ENCODE measurements around the gene HSP90B1.

Gene HSP90B1

DNA sequence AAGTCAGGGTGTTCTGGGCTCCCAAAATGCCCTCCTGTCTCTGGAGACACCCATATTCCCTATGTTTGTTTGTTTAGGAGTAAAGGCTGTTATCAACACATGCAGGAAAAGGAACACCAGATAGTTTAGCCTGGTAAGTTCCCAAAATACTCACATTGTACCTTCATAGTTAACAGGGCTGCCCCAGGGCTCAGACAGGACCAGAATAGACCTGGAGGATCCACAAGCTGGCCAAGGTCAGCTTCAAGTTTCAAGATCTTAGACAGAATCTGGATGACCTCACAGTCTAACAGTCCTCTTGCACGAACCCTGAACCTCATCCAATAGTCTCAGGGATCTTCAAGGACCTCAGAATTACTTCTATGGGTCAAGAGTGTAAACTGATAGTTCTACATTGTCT, 18.1 kb upstream of the HSP90B1 start:
- Histone ChIP-seq H3K9me3 (ENCODE audit: control insufficient read depth, insufficient read depth, low read length) (no peaks in the 10 kb centered on the region), H3K9ac (ENCODE audit: low read depth, low read length) (no peak overlapping the region), H3K4me1 (ENCODE audit: insufficient read depth, low read length) (no peaks in the 10 kb centered on the region), H3K36me3 (ENCODE audit: insufficient read depth, low read length) (no peaks in the 10 kb centered on the region)

DNA sequence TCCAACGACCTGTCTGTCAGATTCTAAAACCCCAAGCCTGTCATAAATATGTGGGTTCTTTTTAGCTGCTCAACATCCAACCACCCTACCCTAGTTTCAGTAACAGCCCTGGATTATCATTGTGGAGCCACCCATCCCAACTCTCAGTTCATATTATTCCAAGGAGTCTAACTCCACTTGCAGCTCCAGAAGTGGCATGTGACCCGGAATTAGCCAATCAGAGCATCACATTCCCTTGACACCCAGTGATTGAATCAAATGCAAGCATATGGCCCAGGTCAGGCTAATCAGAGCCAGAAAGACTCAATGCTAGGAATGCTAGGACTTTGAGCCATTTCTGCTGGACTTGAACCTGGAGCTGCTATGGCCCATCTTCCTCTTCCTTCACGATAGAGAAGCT, 17.1 kb upstream of the HSP90B1 start:
- Histone ChIP-seq H3K36me3 (ENCODE audit: insufficient read depth, low read length) (no peaks in the 10 kb centered on the region), H3K9ac (ENCODE audit: low read depth, low read length) (no peak overlapping the region), H3K9me3 (ENCODE audit: control insufficient read depth, insufficient read depth, low read length) (no peaks in the 10 kb centered on the region), H3K4me1 (ENCODE audit: insufficient read depth, low read length) (no peaks in the 10 kb centered on the region)

DNA sequence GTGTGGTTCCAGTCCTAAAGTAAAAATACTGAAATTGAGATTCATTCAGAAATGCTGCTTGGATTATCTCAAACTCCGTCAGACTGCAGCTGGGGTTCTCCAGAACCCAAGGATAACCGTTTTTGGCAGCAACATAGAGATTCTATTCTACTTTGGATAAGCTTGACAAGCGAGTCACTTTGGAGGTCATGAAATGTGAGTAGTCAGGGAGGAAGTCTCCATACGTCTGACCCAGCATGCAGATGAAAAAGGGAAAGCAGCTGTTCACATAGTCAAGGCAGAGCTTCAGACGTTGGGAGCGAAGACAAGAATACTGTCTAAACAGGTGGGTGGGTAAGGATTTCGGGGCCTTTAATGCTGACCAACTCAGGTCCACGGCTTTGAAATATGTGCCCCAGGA, 14.9 kb upstream of the HSP90B1 start:
- Histone ChIP-seq H3K9ac (ENCODE audit: low read depth, low read length) (no peak overlapping the region), H3K4me1 (ENCODE audit: insufficient read depth, low read length) (no peaks in the 10 kb centered on the region), H3K9me3 (ENCODE audit: control insufficient read depth, insufficient read depth, low read length) (no peaks in the 10 kb centered on the region), H3K36me3 (ENCODE audit: insufficient read depth, low read length) (no peaks in the 10 kb centered on the region)

DNA sequence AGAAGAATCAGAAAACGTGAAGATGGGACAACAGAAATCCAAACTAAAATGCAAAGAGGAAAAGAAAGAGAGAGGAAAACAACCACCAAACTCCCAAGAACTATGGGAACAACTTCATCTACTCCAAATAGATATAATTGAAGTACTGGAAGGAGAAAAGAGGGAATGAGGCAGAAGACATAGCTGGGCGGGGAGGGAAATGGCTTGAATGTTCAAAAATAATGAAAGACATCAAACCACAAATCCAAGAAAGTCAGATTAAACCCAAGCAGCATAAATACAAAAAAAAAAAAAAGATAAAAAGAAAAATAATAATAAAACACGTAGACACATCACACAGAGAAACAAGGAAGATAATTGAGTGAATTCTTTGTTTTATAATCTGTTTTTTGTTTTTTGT, 12.3 kb upstream of the HSP90B1 start:
- Histone ChIP-seq H3K9me3 (ENCODE audit: control insufficient read depth, insufficient read depth, low read length) (no peaks in the 10 kb centered on the region), H3K36me3 (ENCODE audit: insufficient read depth, low read length) (no peaks in the 10 kb centered on the region), H3K9ac (ENCODE audit: low read depth, low read length) (no peak overlapping the region), H3K4me1 (ENCODE audit: insufficient read depth, low read length) (no peaks in the 10 kb centered on the region)

DNA sequence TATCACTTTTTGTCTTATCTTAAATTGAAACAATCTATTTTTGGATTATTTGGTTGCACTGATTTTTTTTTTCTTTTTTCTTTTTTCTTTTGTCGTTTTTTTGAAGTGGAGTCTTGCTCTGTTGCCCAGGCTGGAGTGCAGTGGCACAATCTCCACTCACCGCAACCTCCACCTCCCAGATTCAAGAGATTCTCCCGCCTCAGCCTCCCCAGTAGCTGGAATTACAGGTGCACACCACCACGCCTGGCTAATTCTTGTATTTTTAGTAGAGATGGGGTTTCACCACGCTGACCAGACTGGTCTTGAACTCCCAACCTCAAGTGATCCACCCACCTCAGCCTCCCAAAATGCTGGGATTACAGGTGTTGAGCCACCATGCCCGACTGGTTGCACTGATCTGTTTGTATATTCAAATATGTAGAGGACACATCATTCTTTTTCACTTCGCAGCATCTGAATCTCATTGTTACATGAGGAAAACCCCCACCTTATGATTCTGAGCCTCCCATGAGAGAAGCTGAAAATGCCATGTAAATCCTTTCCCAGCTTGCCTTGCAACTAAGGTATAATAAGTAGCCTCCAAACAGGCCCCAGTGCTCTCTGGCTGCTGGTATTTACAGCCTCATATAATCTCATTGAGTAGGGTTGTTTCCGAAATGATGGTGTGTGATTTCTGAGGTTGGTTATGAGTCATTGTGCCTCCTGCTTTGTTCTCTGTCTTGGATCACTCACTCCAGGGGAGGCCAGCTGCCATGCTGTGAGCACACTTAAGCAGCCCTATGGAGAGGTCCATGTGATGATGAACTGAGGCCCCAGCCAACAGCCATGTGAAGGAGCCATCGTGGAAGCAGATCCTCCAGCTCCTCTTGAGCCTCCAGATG, 5.2 kb upstream of the HSP90B1 start:
- no peaks in the 10 kb centered on the region for H3K36me3 ChIP-seq (ENCODE audit: insufficient read depth, low read length)
- peaks cover 4% of the 10 kb centered on the region; the same call in 1 of the 2 replicates for H3K4me1 ChIP-seq (ENCODE audit: insufficient read depth, low read length)
- no peak overlapping the region for H3K9ac ChIP-seq (ENCODE audit: low read depth, low read length)
- H3K9me3 ChIP-seq (ENCODE audit: control insufficient read depth, insufficient read depth, low read length), result no peaks in the 10 kb centered on the region

DNA sequence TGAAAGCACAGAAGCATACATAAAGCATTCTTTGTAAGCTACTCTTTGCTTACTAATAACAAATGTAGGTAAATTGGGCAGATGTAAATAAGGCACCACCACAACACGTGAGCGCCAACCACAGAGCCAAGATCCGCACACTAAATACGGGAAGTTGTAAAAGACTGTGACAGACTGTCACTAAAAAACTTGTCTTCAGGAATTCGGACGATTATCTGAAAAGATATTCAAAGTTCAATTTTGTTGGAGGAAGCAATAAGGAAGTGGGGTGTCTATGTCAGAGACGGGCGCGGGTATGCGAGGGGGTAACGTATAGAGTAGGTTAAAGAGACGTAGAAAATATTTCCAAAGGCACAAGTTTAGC, 1.5 kb upstream of the HSP90B1 start:
- peaks cover 9% of the 10 kb centered on the region; the same call in 1 of the 2 replicates for H3K36me3 ChIP-seq (ENCODE audit: insufficient read depth, low read length)
- peak overlapping the region; percentile 91 for H3K9ac ChIP-seq (ENCODE audit: low read depth, low read length)
- H3K9me3 ChIP-seq (ENCODE audit: control insufficient read depth, insufficient read depth, low read length), result no peaks in the 10 kb centered on the region
- H3K4me1 ChIP-seq (ENCODE audit: insufficient read depth, low read length), result peaks cover 12% of the 10 kb centered on the region

DNA sequence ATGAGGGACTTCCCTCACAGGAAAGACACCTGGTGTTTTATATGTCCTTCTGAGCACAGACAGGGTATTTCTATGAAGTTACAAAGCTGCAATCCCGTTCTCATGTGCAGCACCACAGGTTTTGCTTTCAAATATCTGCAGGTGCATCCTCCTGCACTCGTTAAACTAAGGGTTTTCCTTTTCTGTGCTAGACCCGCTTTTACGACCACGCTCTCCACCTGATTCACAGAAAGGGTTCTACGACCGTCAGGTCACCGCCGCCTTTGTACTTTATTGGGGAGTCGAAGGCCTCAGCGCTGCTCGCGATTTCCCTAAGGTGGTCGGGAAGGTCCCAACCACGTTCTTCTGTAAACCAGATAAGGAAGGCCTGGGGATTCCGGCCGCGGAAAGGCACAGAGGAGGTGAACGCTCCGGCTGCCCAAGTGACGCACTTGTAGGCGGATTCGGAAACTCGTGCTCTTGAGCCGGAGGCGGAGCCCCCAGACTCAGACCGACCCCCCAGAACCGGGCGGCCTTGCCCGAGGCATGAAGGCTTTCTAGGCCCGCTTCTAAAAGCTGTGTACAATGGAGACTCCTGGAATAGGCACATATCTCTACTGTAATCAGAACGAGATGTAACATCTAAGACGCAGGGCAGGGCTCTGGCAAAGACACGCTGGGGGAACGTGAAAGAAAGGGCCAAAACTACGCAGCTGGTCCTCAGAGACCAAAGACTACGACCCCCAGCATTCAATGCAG, 995 bp upstream of the HSP90B1 start:
- Histone ChIP-seq H3K9me3 (ENCODE audit: control insufficient read depth, insufficient read depth, low read length) (no peaks in the 10 kb centered on the region), H3K4me1 (ENCODE audit: insufficient read depth, low read length) (peaks cover 12% of the 10 kb centered on the region), H3K9ac (ENCODE audit: low read depth, low read length) (peak overlapping the region; percentile 91), H3K36me3 (ENCODE audit: insufficient read depth, low read length) (peaks cover 14% of the 10 kb centered on the region)

DNA sequence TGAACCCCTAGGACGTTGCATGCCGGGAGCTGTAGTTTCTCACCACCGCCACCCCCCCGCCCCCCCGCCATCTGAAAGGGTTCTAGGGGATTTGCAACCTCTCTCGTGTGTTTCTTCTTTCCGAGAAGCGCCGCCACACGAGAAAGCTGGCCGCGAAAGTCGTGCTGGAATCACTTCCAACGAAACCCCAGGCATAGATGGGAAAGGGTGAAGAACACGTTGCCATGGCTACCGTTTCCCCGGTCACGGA, 501 bp upstream of the HSP90B1 start:
- H3K9me3 ChIP-seq (ENCODE audit: control insufficient read depth, insufficient read depth, low read length), result no peaks in the 10 kb centered on the region
- H3K9ac ChIP-seq (ENCODE audit: low read depth, low read length), result peak overlapping the region; percentile 91
- H3K4me1 ChIP-seq (ENCODE audit: insufficient read depth, low read length), result peaks cover 12% of the 10 kb centered on the region
- H3K36me3 ChIP-seq (ENCODE audit: insufficient read depth, low read length), result peaks cover 17% of the 10 kb centered on the region

DNA sequence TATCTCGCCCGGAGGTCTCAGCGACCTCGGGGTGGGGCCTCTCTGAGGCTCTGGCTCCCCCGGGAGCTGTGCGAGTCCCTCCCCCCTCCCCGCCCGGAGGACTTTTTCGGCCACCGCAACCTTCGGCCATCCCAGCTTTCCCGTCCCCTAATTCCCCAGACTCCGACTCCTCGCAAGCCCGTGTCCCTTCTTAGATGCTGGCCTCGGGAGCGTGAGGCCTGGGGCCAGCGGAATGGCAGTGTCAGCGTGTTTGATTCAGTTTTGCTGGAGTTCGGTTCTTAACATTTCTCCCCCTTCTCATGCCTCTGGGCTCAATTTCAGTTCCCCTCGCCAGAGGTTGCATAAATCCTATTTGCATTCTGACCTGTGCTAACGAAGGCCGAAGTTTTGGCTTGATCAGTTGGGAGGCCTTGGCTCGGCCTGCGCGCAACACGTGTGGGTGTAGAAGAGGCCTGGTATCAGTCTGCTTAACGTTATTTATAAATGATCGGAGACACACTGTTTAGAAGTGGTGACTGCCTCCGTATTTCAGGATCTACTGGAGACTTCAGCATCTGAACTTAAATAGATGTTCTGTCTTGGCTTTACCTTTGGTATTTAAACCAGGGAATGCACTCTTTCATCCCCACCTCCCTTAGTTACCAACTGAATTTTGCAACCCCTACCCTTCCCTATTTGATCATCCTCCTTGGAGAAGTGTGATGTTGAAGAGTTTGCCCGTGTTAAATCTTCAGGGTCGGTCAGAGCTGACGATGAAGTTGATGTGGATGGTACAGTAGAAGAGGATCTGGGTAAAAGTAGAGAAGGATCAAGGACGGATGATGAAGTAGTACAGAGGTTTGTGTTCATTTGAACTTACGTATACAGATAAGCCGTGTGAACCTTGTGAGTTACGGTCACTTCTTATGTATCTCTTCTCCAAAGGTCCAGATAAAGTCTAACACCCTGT, 851 bp downstream of the HSP90B1 start:
- H3K4me1 ChIP-seq (ENCODE audit: insufficient read depth, low read length), result peaks cover 9% of the 10 kb centered on the region; the same call in 1 of the 2 replicates
- H3K36me3 ChIP-seq (ENCODE audit: insufficient read depth, low read length), result peaks cover 29% of the 10 kb centered on the region
- H3K9ac ChIP-seq (ENCODE audit: low read depth, low read length), result peak overlapping the region; percentile 71
- H3K9me3 ChIP-seq (ENCODE audit: control insufficient read depth, insufficient read depth, low read length), result no peaks in the 10 kb centered on the region

DNA sequence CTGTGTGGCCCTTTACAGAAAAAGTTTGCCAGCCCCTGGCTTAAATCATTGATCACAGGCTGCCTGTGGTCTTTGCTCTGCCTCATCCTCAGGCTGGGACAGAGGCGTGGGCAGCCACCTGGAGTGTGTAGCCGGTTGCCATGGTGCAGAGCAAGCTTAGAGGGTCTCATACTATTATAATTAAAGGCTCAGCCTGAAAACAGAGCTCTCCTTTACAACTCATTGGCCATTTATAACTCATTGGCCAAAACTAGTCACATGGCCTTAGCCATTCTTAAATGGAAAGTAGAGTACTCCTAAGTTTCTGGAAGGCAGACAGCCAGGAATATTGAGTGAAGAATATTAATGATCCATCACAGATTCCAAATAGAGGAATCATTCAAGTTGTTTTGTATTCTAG, 3.0 kb downstream of the HSP90B1 start:
- Histone ChIP-seq H3K36me3 (ENCODE audit: insufficient read depth, low read length) (peaks cover 41% of the 10 kb centered on the region), H3K9me3 (ENCODE audit: control insufficient read depth, insufficient read depth, low read length) (no peaks in the 10 kb centered on the region), H3K4me1 (ENCODE audit: insufficient read depth, low read length) (peaks cover 9% of the 10 kb centered on the region; the same call in 1 of the 2 replicates), H3K9ac (ENCODE audit: low read depth, low read length) (no peak overlapping the region)

DNA sequence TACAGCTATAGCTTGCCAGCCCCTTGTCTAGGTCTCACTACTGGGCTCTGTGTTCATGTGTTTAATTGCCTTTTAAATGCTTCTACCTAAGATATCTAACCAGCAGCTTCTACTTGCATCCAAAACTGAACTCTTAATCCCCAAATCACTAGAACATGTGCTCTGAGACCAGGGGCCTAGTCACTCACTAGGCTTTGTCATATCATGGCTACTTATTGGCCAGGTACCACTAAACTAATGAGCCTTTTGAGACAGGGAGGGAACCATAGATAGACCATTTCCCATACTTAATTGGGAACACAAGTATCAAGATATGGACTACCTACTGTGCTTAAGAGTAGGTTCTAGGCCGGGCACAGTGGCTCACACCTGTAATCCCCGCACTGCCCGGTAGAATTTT, 6.5 kb downstream of the HSP90B1 start:
- H3K4me1 ChIP-seq (ENCODE audit: insufficient read depth, low read length), result peaks cover 8% of the 10 kb centered on the region; the same call in 1 of the 2 replicates
- peaks cover 61% of the 10 kb centered on the region for H3K36me3 ChIP-seq (ENCODE audit: insufficient read depth, low read length)
- H3K9me3 ChIP-seq (ENCODE audit: control insufficient read depth, insufficient read depth, low read length), result no peaks in the 10 kb centered on the region
- H3K9ac ChIP-seq (ENCODE audit: low read depth, low read length), result no peak overlapping the region

DNA sequence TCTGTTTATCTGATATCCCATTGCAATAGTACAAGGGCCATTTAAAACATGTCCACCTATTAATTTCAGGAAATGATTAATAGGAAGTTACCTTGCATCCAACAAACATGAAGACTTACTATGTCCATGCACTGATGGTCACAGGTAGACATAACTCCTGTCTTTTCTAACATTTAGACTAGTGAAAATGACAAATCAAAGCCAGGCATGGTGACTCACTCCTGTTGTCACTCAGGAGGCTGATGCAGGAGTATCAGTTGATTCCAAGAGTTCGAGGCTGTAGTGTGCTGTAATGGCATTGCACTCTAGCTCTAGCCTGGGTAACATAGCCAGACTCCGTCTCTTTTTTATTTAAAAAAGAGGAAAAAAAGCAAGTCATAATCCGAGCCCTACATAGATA, 14.8 kb downstream of the HSP90B1 start:
- peaks cover 51% of the 10 kb centered on the region for H3K36me3 ChIP-seq (ENCODE audit: insufficient read depth, low read length)
- no peak overlapping the region for H3K9ac ChIP-seq (ENCODE audit: low read depth, low read length)
- no peaks in the 10 kb centered on the region for H3K4me1 ChIP-seq (ENCODE audit: insufficient read depth, low read length)
- no peaks in the 10 kb centered on the region for H3K9me3 ChIP-seq (ENCODE audit: control insufficient read depth, insufficient read depth, low read length)

DNA sequence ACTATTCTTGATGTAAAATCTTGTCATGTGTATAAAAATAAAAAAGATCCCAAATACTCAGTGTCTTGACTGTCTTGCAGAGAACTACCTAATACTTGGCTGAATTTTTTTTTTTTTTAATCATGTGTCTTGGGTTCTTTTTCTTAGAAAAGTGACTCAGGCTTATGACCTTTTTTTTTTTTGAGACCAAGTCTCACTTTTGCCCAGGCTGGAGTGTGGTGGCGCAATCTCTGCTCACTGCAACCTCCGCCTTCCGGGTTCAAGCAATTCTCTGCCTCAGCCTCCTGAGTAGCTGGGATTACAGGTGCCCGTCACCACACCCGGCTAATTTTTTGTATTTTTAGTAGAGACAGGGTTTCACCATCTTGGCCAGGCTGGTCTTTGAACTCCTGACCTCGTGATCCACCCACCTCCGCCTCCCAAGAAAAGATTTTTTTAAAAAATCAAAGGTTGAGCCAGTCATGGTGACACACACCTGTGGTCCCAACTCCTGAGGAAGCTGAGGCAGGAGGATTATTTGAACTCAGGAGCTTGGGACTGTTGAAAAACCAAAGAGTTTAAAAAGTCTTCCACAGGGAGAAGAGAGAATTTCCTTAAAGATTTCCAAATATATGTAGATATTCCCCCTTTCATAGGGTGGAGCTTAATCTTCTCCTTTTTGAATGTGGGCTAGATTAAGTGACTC, 17.8 kb downstream of the HSP90B1 start:
- H3K9me3 ChIP-seq (ENCODE audit: control insufficient read depth, insufficient read depth, low read length), result no peaks in the 10 kb centered on the region
- no peaks in the 10 kb centered on the region for H3K4me1 ChIP-seq (ENCODE audit: insufficient read depth, low read length)
- H3K9ac ChIP-seq (ENCODE audit: low read depth, low read length), result no peak overlapping the region
- H3K36me3 ChIP-seq (ENCODE audit: insufficient read depth, low read length), result peaks cover 45% of the 10 kb centered on the region
